ENCODE measurements around the gene MAEL.
A peak's percentile ranks its signal among the peaks of the same experiment; 100 is the strongest.

MAEL gene

DNA sequence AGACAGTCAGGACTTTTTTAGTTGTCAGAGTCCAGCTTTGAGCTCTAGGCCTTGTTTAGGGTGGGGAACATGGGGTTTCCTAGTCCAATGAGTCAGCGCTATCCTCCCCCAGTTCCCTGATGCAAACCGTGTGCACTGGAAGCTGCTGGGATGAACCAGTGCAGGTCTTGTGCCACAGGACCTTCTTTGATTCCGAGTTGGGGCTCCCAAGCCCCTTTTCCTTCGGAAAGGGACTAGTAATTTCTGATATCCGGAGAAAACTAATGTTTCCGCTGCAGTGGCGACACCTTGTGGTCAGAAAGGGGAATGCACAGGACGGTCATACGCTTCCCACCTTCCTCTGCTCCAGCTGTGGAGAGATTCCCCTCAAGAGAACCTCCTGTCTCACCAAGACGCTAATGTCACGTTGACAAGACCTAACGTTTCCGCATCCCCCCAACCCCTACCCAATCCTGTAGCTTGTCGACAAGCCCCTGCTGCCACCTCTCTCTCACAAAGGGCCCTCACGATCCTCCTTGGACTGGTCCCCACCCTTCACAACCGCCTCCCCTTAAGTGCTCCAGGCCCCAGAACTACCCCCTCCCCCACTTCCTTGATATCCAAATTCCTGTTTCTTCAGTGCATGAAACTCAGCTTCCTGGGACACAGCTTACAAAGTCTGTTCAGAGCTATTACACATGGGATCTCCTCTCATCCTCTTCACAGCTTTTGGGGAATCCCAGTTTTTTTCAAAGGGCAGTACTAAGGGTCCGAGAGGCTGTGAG is 70.1 kb downstream of the MAEL start:
- peak; percentile 83 for DNase-seq

DNA sequence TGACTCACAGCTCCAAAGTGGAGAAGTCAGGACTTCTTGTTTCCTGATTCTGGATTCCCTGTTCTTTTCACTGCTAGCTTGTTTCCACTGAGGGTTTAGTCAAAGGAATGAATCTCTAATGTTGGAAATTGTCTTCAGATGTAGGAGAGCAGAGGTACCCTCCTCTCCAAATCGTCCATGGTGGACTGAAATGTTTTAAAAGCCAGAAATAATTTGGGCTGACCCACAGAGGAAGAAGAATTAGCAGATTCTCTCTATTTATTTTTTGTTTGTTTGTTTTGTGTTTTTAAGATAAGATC is 70.7 kb downstream of the MAEL start:
- no peak for DNase-seq

DNA sequence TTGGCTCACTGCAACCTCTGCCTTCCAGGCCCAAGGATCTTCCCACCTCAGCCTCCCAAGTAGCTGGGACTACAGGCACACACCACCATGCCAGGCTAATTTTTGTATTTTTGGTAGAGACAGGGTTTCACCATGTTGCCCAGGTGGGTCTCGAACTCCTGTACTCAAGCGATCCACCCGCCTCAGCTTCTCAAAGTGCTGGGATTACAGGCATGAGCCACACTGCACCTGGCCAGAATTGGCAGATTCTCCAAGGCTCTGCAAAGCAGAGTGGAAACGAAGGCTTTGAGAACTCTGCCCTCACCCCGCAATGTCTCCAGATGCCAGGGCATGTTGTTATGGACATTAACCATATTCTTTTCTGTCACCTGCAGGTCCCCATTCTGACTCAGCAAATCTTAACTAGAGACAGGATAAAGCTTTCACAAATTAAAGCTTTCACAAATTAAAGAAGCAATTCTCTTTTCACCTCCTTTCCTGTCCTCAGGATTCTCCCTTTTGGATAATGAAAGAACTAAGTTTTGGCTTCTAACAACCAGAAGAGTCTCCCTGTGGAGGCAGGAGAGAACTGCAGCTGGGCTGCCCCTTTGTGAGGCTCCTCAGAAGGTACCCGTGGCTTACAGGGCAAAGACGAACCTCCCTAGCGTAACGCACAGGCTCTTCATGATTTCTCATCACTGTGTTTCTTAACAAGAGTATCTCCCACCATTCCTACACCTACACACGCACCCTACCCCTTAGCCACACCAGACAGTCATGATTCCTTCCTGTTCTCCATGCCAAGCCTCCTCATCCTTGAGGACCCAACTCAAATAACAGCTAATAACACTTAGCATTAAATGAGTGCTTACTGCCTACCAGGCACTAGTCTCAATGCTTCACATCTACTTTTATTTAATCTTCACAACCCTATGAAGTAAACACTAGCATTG is 71.3 kb downstream of the MAEL start:
- DNase-seq: peak; percentile 21

DNA sequence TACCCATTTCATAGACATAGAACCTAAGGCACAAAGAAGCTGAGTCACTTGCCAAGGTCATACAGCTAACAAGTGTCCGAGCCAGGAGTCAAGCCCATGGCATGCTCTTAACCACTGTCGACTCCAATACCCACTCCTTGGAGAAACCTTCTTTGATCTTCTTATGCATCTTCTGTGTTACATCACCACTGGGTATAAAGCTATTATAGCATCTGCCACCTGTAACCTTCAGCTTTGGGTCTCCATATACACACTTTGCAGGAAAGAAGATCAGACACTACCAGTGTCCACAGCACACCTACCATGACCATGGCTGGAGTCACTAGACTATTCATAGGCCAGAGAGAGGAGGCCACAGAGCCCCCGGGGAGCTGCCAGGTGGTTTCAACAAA is 72.0 kb downstream of the MAEL start:
- no peak for DNase-seq

DNA sequence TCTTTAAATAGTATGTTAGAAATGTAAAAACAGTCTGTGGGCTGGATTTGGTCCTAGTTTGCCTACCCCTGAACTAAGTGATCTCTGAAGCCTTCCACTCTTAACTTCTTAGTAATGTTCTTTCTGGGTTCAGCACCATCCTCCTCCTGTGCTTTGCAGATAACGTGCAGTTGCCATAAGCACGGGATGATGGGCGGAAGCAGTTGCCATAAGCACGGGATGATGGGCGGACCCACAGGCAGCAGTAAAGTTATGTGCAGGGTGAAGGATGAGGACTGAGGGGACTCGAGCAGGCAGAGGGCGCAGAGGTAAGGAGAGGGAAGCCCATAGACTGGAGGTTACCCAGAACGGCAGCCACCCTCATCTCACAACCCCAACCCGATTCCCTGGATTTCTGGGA is 75.5 kb downstream of the MAEL start:
- DNase-seq: no peak

DNA sequence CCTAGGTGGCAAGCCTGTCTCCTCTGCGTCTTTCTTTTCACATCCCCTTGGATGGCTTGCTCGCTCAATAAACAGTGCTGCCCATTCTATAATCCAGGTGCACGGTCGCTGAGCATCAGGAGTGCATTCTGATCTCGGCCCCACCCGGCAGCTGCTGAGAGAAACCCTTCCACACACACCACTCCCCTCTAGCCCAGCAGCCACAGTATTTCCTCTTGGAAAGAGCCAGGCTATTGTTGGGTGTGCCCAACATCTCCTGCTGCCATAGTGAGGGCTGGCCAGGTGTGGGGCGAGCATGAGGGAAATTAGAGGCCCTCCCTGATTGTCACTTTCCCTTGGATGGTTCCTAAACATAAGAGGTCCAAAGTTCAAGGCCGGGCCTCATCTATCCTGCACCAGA is 76.4 kb downstream of the MAEL start:
- peak; percentile 23 for DNase-seq

DNA sequence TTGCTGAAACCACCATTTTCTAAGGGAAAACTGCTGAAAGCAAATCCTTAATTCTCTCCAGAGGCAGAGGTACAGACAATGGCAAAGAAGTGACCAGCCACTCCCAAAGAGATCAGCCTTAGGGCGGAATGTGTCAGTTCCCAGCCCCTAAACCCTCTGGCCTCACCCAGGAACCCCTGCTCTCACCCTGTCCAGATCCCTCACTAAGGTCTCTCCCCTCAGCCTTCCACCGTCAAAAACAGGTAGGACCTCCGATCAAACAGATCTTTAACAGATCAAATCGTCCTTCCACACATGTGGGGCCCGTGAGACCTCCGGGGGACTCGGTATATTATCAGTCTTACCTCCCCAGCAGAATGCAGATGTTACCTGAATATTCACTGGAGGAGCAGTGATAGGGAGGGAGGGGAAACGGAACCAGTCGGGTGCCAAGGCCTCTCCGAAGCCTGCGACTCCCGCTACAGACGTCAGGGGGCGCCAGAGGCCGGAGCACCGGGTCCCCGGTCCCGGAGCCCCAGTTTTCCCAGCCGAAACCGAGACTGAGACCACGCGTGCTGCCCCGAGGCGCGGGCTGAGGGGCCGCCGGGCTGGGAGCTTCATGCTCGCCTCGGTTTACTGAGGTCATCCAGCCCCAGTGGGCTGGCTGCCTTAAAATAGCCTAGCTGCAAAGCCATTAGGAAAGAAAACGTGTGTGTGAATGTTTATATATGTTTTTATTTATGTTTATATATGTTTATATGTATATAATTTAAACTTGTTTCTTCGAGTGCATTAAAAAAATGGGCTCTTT is 77.4 kb downstream of the MAEL start:
- DNase-seq: peak; percentile 81

DNA sequence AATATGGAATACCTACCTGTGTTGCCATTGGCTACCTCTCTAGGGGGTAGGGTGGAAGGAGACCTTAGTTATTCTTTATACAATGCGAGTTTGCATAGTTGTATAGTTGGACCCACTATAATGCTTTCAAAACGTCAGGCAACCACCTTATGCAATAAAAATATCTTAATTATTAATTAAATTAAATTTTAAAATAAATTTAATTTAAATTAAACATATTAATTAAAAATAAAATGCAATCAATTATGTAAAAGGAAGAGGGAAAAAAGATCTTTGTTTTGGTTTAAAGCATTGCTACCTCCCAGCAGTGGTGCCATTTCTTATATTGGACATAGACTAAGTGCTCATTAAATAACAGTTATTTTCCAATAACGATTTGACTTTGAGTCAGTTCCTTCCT is 78.8 kb downstream of the MAEL start:
- no peak for DNase-seq

DNA sequence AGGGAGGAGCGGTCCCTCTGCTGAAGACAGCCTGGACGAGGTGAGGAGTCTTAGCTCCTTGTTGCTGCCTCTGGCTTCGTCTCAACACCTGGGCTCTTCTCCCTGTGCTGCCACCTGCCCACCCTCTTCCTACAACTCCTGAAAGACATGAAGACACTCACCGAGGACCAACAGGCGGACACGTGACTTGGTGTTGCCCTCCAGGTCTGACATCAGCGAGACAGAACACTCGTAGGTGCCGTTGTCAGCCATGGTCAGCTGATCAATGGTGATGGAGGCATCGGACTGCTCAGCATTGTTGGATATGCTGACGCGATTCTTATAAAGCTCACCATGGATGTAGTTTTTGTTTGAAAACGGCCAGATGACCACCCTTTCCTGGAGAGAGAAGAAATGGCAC is 79.7 kb downstream of the MAEL start:
- DNase-seq: no peak

DNA sequence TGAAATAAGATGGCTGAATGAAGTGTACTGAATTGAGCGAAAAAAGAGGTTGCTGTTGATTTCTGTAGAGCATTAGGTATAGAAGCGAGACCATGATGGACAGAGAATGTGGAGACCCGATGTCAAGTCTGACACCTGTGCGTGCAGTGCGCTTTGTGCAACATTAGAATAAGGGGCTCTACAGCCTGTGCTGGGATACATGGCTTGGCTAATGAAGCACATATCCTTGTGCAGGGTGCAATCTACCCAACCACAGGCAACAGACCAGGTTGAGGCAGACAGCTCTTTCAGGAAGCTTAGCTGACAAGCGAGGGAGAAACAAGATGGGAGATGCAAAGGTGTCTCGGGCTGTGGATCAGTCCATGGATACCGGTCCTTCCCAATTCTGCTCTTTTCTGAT is 82.2 kb downstream of the MAEL start:
- DNase-seq: no peak

Data from DMS53 (cell line).